Measurements from ENCODE around the gene ANKRD62.
"Not testable (repeated sequence)": the region's sequence is repeated elsewhere in the genome, so short reads cannot be mapped to it uniquely, and the experiment has no call there.

Gene ANKRD62

DNA sequence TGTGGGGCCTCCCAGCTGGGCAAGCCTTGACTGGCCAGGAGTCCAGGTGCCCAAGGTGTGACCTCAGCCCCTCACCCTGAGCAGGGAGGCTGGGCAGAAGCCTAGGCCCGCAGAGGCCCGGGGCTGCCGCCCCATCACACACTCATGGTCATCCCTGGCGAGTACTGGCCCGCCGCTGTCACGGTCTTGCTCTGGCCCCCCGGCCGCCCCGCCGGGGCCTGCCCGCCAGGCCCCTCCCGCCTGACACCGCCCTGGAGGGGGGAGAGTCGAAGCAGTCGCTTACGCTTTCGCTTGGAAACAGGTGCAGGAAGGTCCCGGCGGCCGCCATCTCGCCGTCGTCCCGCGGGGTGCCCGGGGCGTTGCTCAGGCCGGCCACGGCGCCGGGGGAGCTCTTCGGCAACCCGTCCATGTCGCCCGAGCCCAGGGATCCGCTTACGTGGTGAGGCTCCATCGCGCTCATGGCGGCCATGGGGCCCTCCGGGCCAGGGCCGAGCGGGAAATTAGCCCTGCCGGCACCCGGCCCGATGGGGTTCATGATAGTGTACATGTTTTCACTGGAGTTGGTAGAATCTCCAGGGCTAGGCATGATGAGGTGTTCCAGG is 26.6 kb upstream of the ANKRD62 start:
- in situ Hi-C loops (cut with MboI; ENCODE audit: low pct_unique_long_range_greater_than_20kb, low sequenced_read_pairs, unreplicated experiment): loop anchor here (25.0 kb wide), 1 partner anchor 170 kb away; no protein-coding TSS in a partner anchor
- TF ChIP-seq, protein P1, sequence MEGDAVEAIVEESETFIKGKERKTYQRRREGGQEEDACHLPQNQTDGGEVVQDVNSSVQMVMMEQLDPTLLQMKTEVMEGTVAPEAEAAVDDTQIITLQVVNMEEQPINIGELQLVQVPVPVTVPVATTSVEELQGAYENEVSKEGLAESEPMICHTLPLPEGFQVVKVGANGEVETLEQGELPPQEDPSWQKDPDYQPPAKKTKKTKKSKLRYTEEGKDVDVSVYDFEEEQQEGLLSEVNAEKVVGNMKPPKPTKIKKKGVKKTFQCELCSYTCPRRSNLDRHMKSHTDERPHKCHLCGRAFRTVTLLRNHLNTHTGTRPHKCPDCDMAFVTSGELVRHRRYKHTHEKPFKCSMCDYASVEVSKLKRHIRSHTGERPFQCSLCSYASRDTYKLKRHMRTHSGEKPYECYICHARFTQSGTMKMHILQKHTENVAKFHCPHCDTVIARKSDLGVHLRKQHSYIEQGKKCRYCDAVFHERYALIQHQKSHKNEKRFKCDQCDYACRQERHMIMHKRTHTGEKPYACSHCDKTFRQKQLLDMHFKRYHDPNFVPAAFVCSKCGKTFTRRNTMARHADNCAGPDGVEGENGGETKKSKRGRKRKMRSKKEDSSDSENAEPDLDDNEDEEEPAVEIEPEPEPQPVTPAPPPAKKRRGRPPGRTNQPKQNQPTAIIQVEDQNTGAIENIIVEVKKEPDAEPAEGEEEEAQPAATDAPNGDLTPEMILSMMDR (IDR thresholded peaks at IDR 0.05; ENCODE audit: extremely low read depth, insufficient read depth, missing control alignments): no peak
- no peak for DNase-seq (ENCODE audit: low spot score)

DNA sequence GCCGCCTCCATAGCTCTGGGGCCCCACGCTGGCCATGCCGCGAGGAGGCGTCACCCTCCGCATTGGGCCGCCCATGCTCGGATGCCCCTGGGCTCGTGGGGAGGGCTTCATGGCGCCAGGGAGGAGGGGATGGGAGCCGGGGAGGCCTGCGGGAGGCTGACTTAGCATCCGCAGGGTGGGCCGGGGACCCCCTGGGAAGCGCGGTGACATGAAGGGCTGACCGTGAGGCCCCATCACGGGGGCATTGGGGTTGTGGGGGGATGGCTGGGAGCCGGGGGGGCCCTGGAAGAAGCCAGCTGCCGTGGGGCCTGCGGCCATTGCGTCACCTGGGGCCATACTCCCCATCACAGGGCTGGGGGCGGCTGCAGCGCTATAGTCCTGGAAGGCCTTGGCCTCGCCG is 26.0 kb upstream of the ANKRD62 start:
- no peak for DNase-seq (ENCODE audit: low spot score)
- TF ChIP-seq, protein P1 (IDR thresholded peaks at IDR 0.05; ENCODE audit: extremely low read depth, insufficient read depth, missing control alignments): no peak
- in situ Hi-C loops (cut with MboI; ENCODE audit: low pct_unique_long_range_greater_than_20kb, low sequenced_read_pairs, unreplicated experiment): loop anchor here (25.0 kb wide), 1 partner anchor 170 kb away; no protein-coding TSS in a partner anchor

DNA sequence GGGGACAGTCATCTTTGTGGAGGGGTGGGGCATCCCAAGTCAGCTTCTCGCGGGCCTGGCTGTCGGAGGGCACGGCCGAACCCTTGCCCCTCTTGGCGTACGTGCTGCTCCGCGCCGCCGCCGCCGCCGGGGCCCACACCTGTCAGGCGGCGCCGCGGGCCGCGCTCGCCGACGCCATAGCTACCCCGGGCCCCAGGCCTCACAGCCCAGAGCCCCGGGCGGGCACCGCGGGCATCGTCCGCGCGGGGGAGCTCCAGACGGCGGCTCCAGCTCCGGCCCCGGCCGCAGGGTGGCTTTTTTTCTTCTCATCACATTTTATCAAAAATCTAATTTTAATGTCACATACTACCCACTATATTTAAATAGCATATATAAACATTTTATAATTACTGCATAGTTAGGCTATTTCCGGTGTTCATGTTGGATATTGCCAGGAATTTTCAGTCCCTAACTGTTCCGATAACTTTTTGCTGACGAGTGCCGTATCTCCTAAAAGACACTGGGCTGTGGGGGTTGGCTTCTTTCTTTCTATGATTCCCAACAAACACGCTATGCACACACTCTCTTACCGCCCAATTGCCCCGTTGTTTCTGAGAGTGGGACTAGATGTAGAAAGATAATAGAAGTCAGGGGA is 25.2 kb upstream of the ANKRD62 start:
- in situ Hi-C loops (cut with MboI; ENCODE audit: low pct_unique_long_range_greater_than_20kb, low sequenced_read_pairs, unreplicated experiment): loop anchor here (25.0 kb wide), 1 partner anchor 169 kb away; no protein-coding TSS in a partner anchor
- not testable (repeated sequence) for DNase-seq (ENCODE audit: low spot score)

DNA sequence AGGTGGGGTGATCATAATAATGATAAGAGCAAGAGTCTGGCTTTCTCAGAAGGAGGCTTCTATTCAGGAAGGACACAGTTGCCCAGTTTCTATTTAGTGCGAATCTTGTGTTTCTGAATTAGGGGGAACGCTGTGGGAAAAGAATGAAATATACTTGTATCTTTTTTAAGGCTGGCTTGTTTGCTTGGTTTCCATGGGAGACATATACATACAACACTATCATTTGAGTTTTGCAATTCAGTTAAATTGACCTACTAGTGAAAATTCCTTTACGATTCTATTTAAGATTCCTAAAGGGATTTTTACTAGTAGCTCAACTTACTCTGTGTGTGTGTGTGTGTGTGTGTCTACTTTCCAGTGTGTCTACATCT is 24.7 kb upstream of the ANKRD62 start:
- in situ Hi-C loops (cut with MboI; ENCODE audit: low pct_unique_long_range_greater_than_20kb, low sequenced_read_pairs, unreplicated experiment): loop anchor here (25.0 kb wide), 1 partner anchor 168 kb away; no protein-coding TSS in a partner anchor
- TF ChIP-seq, protein P1 (IDR thresholded peaks at IDR 0.05; ENCODE audit: extremely low read depth, insufficient read depth, missing control alignments): no peak

DNA sequence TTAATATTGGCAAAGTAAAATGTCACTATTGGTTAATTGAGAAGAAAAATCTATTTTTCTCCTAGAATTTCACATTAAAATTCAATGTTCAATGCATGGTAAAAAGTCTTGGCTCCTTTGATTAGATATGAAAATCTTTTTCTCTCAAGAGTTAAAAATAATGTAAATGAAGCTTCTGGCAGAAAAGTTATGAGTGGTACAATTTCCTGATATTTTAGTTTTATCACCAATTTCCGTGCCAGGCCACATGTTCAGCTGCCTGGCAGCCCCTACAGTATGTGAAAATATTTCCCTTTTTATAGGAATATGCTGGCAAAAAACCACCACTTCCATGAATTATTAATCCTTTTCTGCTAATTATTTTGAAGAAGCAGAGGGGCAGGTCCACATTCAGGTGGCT is 22.6 kb upstream of the ANKRD62 start:
- DNase-seq (ENCODE audit: low spot score): not testable (repeated sequence)
- in situ Hi-C loops (cut with MboI; ENCODE audit: low pct_unique_long_range_greater_than_20kb, low sequenced_read_pairs, unreplicated experiment): loop anchor here (25.0 kb wide), 1 partner anchor 166 kb away; no protein-coding TSS in a partner anchor

More for the DNA sequence above, 24.7 kb upstream of the ANKRD62 start:
- DNase-seq (ENCODE audit: low spot score): no peak

DNA sequence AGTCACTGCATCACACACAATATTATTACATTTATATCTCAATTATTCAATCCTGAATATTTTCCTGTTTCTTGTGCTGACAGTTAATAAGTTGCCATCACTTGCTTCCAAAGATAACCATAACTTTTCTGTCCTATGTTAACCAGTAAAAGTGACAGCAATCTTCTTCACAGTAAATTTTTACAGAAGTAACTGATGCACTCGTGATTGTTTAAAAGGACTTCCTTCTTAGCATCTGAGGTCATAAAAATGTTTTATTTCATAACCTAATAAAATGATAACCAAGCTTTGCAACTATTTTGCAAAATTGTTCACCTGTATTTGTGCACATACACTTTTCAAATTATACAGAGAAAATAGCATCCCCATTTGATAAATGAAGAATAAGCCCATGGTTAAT is 20.6 kb upstream of the ANKRD62 start:
- in situ Hi-C loops (cut with MboI; ENCODE audit: low pct_unique_long_range_greater_than_20kb, low sequenced_read_pairs, unreplicated experiment): loop anchor here (25.0 kb wide), 1 partner anchor 164 kb away; no protein-coding TSS in a partner anchor
- TF ChIP-seq, protein P1 (IDR thresholded peaks at IDR 0.05; ENCODE audit: extremely low read depth, insufficient read depth, missing control alignments): no peak
- no peak for DNase-seq (ENCODE audit: low spot score)

DNA sequence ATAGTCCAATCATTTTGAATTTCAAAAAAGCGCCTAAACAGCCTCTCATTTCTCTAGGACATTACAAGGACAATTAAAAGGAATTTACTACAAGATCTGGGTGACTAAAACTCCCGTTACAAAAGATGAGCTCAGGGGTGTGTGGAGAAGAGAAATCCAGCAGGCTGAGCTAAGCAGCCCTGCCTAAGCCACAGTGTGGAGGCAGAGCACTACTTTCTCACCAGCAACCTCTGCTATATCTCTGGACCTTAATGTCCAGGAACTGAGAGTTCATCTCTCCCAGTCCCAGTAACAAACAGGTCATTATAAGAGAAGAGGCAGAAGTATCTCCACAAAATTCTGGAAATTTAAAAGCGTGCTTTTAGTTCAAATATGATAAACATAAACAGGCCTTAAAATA is 18.9 kb upstream of the ANKRD62 start:
- DNase-seq (ENCODE audit: low spot score): no peak
- TF ChIP-seq, protein P1 (IDR thresholded peaks at IDR 0.05; ENCODE audit: extremely low read depth, insufficient read depth, missing control alignments): peak; percentile 32

More for the DNA sequence above, 18.9 kb upstream of the ANKRD62 start:
- in situ Hi-C loops (cut with MboI; ENCODE audit: low pct_unique_long_range_greater_than_20kb, low sequenced_read_pairs, unreplicated experiment): loop anchor here (25.0 kb wide), 1 partner anchor 163 kb away; no protein-coding TSS in a partner anchor
